OCI-LY1 (cell line): ENCODE results near the gene CSNK1G2.

Experiments used
- H2AFZ ChIP-seq: fragments of 200-600 bp; sonication (generic), shearing (Covaris generic); 2 replicates; pipeline ENCODE4 v1.6.0; 2014; ENCODE audit warnings: antibody characterized with exemption, mild to moderate bottlenecking, low read length
- H3F3A ChIP-seq: fragments of 200-600 bp; sonication (generic), shearing (Covaris generic); 2 replicates; pipeline ENCODE4 v1.6.0; 2014; ENCODE audit warnings: mild to moderate bottlenecking, antibody characterized with exemption, low read length, moderate library complexity; ENCODE audit not compliant: insufficient read depth
- H3K27ac ChIP-seq: fragments of 200-600 bp; sonication (generic); 2 replicates; pipeline ENCODE4 v1.5.1; 2014; ENCODE audit warnings: low read length, mixed run types, mild to moderate bottlenecking, low read depth; ENCODE audit not compliant: poor library complexity, severe bottlenecking
- H3K27me3 ChIP-seq: fragments of 200-600 bp; sonication (generic); 2 replicates; pipeline ENCODE4 v1.6.0; 2014; ENCODE audit warnings: antibody characterized with exemption, mild to moderate bottlenecking, low read length, moderate library complexity; ENCODE audit not compliant: insufficient read depth
- H3K36me3 ChIP-seq: fragments of 200-600 bp; sonication (generic); 2 replicates; pipeline ENCODE4 v1.6.1; 2014; ENCODE audit warnings: mild to moderate bottlenecking, antibody characterized with exemption, low read length, moderate library complexity, mixed read lengths; ENCODE audit not compliant: insufficient read depth
- H3K4me1 ChIP-seq: fragments of 200-600 bp; sonication (generic); 2 replicates; pipeline ENCODE4 v1.5.1; 2014; ENCODE audit warnings: mild to moderate bottlenecking, low read length, moderate library complexity; ENCODE audit not compliant: insufficient read depth, severe bottlenecking
- H3K4me2 ChIP-seq: fragments of 200-600 bp; sonication (generic), shearing (Covaris generic); 2 replicates; pipeline ENCODE4 v1.6.1; 2014; ENCODE audit warnings: low read length
- H3K4me3 ChIP-seq: fragments of 200-600 bp; sonication (generic); 2 replicates; pipeline ENCODE4 v1.5.1; 2014; ENCODE audit warnings: low read length, low read depth, mild to moderate bottlenecking, mixed read lengths; ENCODE audit not compliant: poor library complexity, severe bottlenecking
- H3K79me2 ChIP-seq: fragments of 200-600 bp; shearing (Covaris generic); 2 replicates; pipeline ENCODE4 v1.6.1; 2016; ENCODE audit warnings: mixed run types, low read length, mixed read lengths; ENCODE audit not compliant: insufficient read depth
- H3K9ac ChIP-seq: fragments of 200-600 bp; sonication (generic), shearing (Covaris generic); 2 replicates; pipeline ENCODE4 v1.6.1; 2014; ENCODE audit warnings: mild to moderate bottlenecking, low read length, mixed read lengths
- H3K9me2 ChIP-seq: fragments of 200-600 bp; sonication (generic), shearing (Covaris generic); 2 replicates; pipeline ENCODE4 v1.6.1; 2014; ENCODE audit warnings: low read depth, mild to moderate bottlenecking, low read length, mixed read lengths
- H3K9me3 ChIP-seq: fragments of 200-600 bp; shearing (Covaris generic); 2 replicates; pipeline ENCODE4 v1.6.1; 2014; ENCODE audit warnings: low read length, mixed read lengths
- H4K20me1 ChIP-seq: fragments of 200-600 bp; sonication (generic), shearing (Covaris generic); 2 replicates; pipeline ENCODE4 v1.6.0; 2016; ENCODE audit warnings: mild to moderate bottlenecking, low read length; ENCODE audit not compliant: insufficient read depth
- CTCF ChIP-seq: fragments of 200-600 bp; sonication (generic), shearing (Covaris generic); IDR thresholded peaks from 2 replicates; pipeline ENCODE4 v1.5.1; 2017; ENCODE audit warnings: mild to moderate bottlenecking, antibody characterized with exemption, low read length, moderate library complexity, mixed read lengths
- EZH2 ChIP-seq: fragments of 200-600 bp; sonication (generic), shearing (Covaris generic); IDR thresholded peaks from 2 replicates; pipeline ENCODE4 v1.8.0; 2017; ENCODE audit warnings: borderline replicate concordance, mixed run types, mild to moderate bottlenecking, antibody characterized with exemption, low read length, moderate library complexity, mixed read lengths

CSNK1G2 gene

GRCh38 chr19:1943661-1944087 lies 2.7 kb downstream of the CSNK1G2 start:
- peaks cover 4% of the 10 kb centered on the region; the same call in 1 of the 2 replicates for H3F3A ChIP-seq
- peak overlapping the region; percentile 87 for H3K4me2 ChIP-seq

GRCh38 chr19:1944088-1944915 lies 3.3 kb downstream of the CSNK1G2 start:
- H4K20me1 ChIP-seq: no peaks in the 10 kb centered on the region
- peaks cover 48% of the 10 kb centered on the region for H3K79me2 ChIP-seq
- H3K4me3 ChIP-seq: peak overlapping the region; percentile 76
- H3K9me2 ChIP-seq: no peaks in the 10 kb centered on the region
- H3F3A ChIP-seq: peaks cover 4% of the 10 kb centered on the region; the same call in 1 of the 2 replicates
- peaks cover 34% of the 10 kb centered on the region for H3K4me1 ChIP-seq
- H3K27me3 ChIP-seq: no peaks in the 10 kb centered on the region
- TF ChIP-seq CTCF: no peak
- TF ChIP-seq EZH2: no peak
- H3K27ac ChIP-seq: peak overlapping the region; percentile 84
- H3K4me2 ChIP-seq: peak overlapping the region; percentile 87
- H2AFZ ChIP-seq: no peak overlapping the region
- peaks cover 12% of the 10 kb centered on the region; the same call in 1 of the 2 replicates for H3K36me3 ChIP-seq
- H3K9me3 ChIP-seq: no peaks in the 10 kb centered on the region
- peak overlapping the region; percentile 70 for H3K9ac ChIP-seq

More at GRCh38 chr19:1943661-1944087, 2.7 kb downstream of the CSNK1G2 start:
- Histone ChIP-seq H3K79me2 (peaks cover 41% of the 10 kb centered on the region), H3K27me3 (no peaks in the 10 kb centered on the region), H4K20me1 (no peaks in the 10 kb centered on the region), H3K4me3 (peak overlapping the region; percentile 76), H3K36me3 (peaks cover 6% of the 10 kb centered on the region; the same call in 1 of the 2 replicates), H3K27ac (peak overlapping the region; percentile 84), H3K9ac (peak overlapping the region; percentile 70), H3K9me2 (no peaks in the 10 kb centered on the region), H3K9me3 (no peaks in the 10 kb centered on the region), H2AFZ (no peak overlapping the region), H3K4me1 (peaks cover 34% of the 10 kb centered on the region)
- TF ChIP-seq CTCF (peak; percentile 10; the same call in 1 of the 2 replicates), EZH2 (no peak)

GRCh38 chr19:1944916-1945561 lies 4.1 kb downstream of the CSNK1G2 start:
- H3K9ac ChIP-seq: no peak overlapping the region; the same call in 1 of the 2 replicates

More at GRCh38 chr19:1944916-1945561, 4.1 kb downstream of the CSNK1G2 start:
- Histone ChIP-seq H3K27ac (no peak overlapping the region), H3K4me2 (peak overlapping the region; percentile 87), H3K27me3 (no peaks in the 10 kb centered on the region), H3F3A (peaks cover 4% of the 10 kb centered on the region; the same call in 1 of the 2 replicates), H3K9me2 (no peaks in the 10 kb centered on the region), H3K36me3 (peaks cover 17% of the 10 kb centered on the region; the same call in 1 of the 2 replicates), H3K4me1 (peaks cover 30% of the 10 kb centered on the region), H4K20me1 (no peaks in the 10 kb centered on the region), H3K79me2 (peaks cover 50% of the 10 kb centered on the region), H2AFZ (no peak overlapping the region), H3K9me3 (no peaks in the 10 kb centered on the region), H3K4me3 (peak overlapping the region; percentile 76)
- TF ChIP-seq EZH2: no peak
- no peak for TF ChIP-seq CTCF
